ENCODE measurements around the gene ORM1. TPM values are rescaled to one million over a fixed set of nuclear protein-coding genes. Genes with fewer than 3 reads are reported as not detected.

The ORM1 gene
- total RNA-seq, 1 experiment from 2014 or later, result not detected

GRCh38 chr9:114280636-114281472 is 42.0 kb upstream of the ORM1 start:
- H3K9me2 ChIP-seq (replicated peaks; ENCODE audit: low read length), result no peaks in the 10 kb centered on the region
- BruUV-seq (replicated peaks), result no TSS peak
- H3K9me3 ChIP-seq (ENCODE audit: low read length), result no peaks in the 10 kb centered on the region
- H2AFZ ChIP-seq (ENCODE audit: low read length), result no peak overlapping the region
- no peak for DNase-seq
- H3K4me2 ChIP-seq (ENCODE audit: low read length), result no peak overlapping the region
- no peak overlapping the region for H3K9ac ChIP-seq (ENCODE audit: low read length)
- TF ChIP-seq EZH2phosphoT487 (IDR thresholded peaks at IDR 0.05; ENCODE audit: borderline replicate concordance, low read length) (no peak), EZH2 (IDR thresholded peaks at IDR 0.05; ENCODE audit: low read length, unreplicated experiment) (no peak)
- TF ChIP-seq, protein P1, sequence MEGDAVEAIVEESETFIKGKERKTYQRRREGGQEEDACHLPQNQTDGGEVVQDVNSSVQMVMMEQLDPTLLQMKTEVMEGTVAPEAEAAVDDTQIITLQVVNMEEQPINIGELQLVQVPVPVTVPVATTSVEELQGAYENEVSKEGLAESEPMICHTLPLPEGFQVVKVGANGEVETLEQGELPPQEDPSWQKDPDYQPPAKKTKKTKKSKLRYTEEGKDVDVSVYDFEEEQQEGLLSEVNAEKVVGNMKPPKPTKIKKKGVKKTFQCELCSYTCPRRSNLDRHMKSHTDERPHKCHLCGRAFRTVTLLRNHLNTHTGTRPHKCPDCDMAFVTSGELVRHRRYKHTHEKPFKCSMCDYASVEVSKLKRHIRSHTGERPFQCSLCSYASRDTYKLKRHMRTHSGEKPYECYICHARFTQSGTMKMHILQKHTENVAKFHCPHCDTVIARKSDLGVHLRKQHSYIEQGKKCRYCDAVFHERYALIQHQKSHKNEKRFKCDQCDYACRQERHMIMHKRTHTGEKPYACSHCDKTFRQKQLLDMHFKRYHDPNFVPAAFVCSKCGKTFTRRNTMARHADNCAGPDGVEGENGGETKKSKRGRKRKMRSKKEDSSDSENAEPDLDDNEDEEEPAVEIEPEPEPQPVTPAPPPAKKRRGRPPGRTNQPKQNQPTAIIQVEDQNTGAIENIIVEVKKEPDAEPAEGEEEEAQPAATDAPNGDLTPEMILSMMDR (conservative IDR thresholded peaks at IDR 0.05; ENCODE audit: low read depth, low read length), result no peak
- no peaks in the 10 kb centered on the region for H3K27me3 ChIP-seq (ENCODE audit: low read length)
- H3K79me2 ChIP-seq (ENCODE audit: low read length), result no peaks in the 10 kb centered on the region
- H3K4me1 ChIP-seq (ENCODE audit: insufficient read depth, low read length), result peaks cover 42% of the 10 kb centered on the region
- ChIA-PET POLR2A (ENCODE audit: unreplicated experiment) (no interaction called here), CTCF (no interaction called here)
- no peaks in the 10 kb centered on the region for H4K20me1 ChIP-seq (ENCODE audit: low read length)
- H3K36me3 ChIP-seq (ENCODE audit: low read depth, low read length), result no peaks in the 10 kb centered on the region
- intact Hi-C loops (cut with micrococcal nuclease), result no loop called here
- no peak overlapping the region for H3K27ac ChIP-seq (ENCODE audit: low read length)
- no peaks in the 10 kb centered on the region for H3F3A ChIP-seq (ENCODE audit: low read length, unreplicated experiment)
- no peak for ATAC-seq
- no peak overlapping the region for H3K4me3 ChIP-seq (ENCODE audit: low read length)

- intact Hi-C loops (cut with micrococcal nuclease), result no loop called here
- BruUV-seq (replicated peaks), result no TSS peak
- no peak for DNase-seq
- no peaks in the 10 kb centered on the region for H3K9me3 ChIP-seq (ENCODE audit: low read length)
- ChIA-PET CTCF (no interaction called here), POLR2A (ENCODE audit: unreplicated experiment) (no interaction called here)
- H3K79me2 ChIP-seq (ENCODE audit: low read length), result no peaks in the 10 kb centered on the region
- H3K9ac ChIP-seq (ENCODE audit: low read length), result no peak overlapping the region
- TF ChIP-seq, protein P1 (conservative IDR thresholded peaks at IDR 0.05; ENCODE audit: low read depth, low read length), result no peak
- TF ChIP-seq EZH2phosphoT487 (IDR thresholded peaks at IDR 0.05; ENCODE audit: borderline replicate concordance, low read length) (no peak), EZH2 (IDR thresholded peaks at IDR 0.05; ENCODE audit: low read length, unreplicated experiment) (no peak)
- H3F3A ChIP-seq (ENCODE audit: low read length, unreplicated experiment), result no peaks in the 10 kb centered on the region
- no peaks in the 10 kb centered on the region for H3K9me2 ChIP-seq (replicated peaks; ENCODE audit: low read length)
- no peaks in the 10 kb centered on the region for H3K36me3 ChIP-seq (ENCODE audit: low read depth, low read length)
- no peaks in the 10 kb centered on the region for H4K20me1 ChIP-seq (ENCODE audit: low read length)
- ATAC-seq, result no peak
- no peak overlapping the region for H3K4me2 ChIP-seq (ENCODE audit: low read length)
- no peak overlapping the region for H3K27ac ChIP-seq (ENCODE audit: low read length)
- H3K4me3 ChIP-seq (ENCODE audit: low read length), result no peak overlapping the region
- peaks cover 35% of the 10 kb centered on the region for H3K4me1 ChIP-seq (ENCODE audit: insufficient read depth, low read length)
- H2AFZ ChIP-seq (ENCODE audit: low read length), result no peak overlapping the region
- H3K27me3 ChIP-seq (ENCODE audit: low read length), result no peaks in the 10 kb centered on the region
Measured at GRCh38 chr9:114281473-114282103, 41.3 kb upstream of the ORM1 start.

GRCh38 chr9:114282104-114282485 is 40.8 kb upstream of the ORM1 start:
- intact Hi-C loops (cut with micrococcal nuclease), result no loop called here
- Histone ChIP-seq H3K27me3 (ENCODE audit: low read length) (no peaks in the 10 kb centered on the region), H3K9ac (ENCODE audit: low read length) (no peak overlapping the region), H3K27ac (ENCODE audit: low read length) (no peak overlapping the region), H2AFZ (ENCODE audit: low read length) (no peak overlapping the region), H3K79me2 (ENCODE audit: low read length) (no peaks in the 10 kb centered on the region), H3K36me3 (ENCODE audit: low read depth, low read length) (no peaks in the 10 kb centered on the region), H3F3A (ENCODE audit: low read length, unreplicated experiment) (no peaks in the 10 kb centered on the region), H3K4me2 (ENCODE audit: low read length) (no peak overlapping the region), H3K4me3 (ENCODE audit: low read length) (no peak overlapping the region), H3K9me3 (ENCODE audit: low read length) (no peaks in the 10 kb centered on the region), H3K4me1 (ENCODE audit: insufficient read depth, low read length) (peaks cover 30% of the 10 kb centered on the region), H4K20me1 (ENCODE audit: low read length) (no peaks in the 10 kb centered on the region), H3K9me2 (replicated peaks; ENCODE audit: low read length) (no peaks in the 10 kb centered on the region)
- TF ChIP-seq, protein P1 (conservative IDR thresholded peaks at IDR 0.05; ENCODE audit: low read depth, low read length), result no peak
- TF ChIP-seq EZH2 (IDR thresholded peaks at IDR 0.05; ENCODE audit: low read length, unreplicated experiment) (no peak), EZH2phosphoT487 (IDR thresholded peaks at IDR 0.05; ENCODE audit: borderline replicate concordance, low read length) (no peak)
- CTCF ChIA-PET, result no interaction called here
- no TSS peak for BruUV-seq (replicated peaks)
- DNase-seq, result no peak
- ATAC-seq, result no peak
- POLR2A ChIA-PET (ENCODE audit: unreplicated experiment), result no interaction called here
